ENCODE measurements around the gene ATP2B3.

- TF ChIP-seq POLR2A (IDR thresholded peaks at IDR 0.05) = no peak
- no peak for TF ChIP-seq CTCF (IDR thresholded peaks at IDR 0.05)
Observed at GRCh38 chrX:153600032-153600373, 82.6 kb downstream of the ATP2B3 start.
